GM12878 (cell line): ENCODE measurements around the gene IRX4. TPM values are rescaled to one million over a fixed set of nuclear protein-coding genes. Genes with fewer than 3 reads are reported as not detected.

Experiments
- ATAC-seq: fragments of 200-7000 bp; cut with Tn5 transposase; 3 replicates; pipeline ENCODE4 v1.9.1; 2020; ENCODE audit warnings: mild to moderate bottlenecking, moderate library complexity
- BruUV-seq: library from RNA; stranded (reverse); fragments of 400-500 nt; replicated peaks from 2 replicates; lab custom pipeline; 2021; lab: Mats Ljungman, UMichigan
- CTCF ChIA-PET: fragments of 300-600 bp; sonication (Branson Sonifier 250); formaldehyde crosslinking; extraction: SDS; loops from one replicate; lab custom pipeline; 2021; ENCODE audit warnings: inconsistent platforms; lab: Yijun Ruan, JAX
- POLR2A ChIA-PET: fragments of 350-600 bp; formaldehyde crosslinking; extraction: SDS; loops from one replicate; lab custom pipeline; 2021; ENCODE audit warnings: inconsistent platforms; lab: Charles Lee
- RAD21 ChIA-PET: fragments of 300-600 bp; sonication (Branson Sonifier 250); formaldehyde crosslinking; loops from one replicate; lab custom pipeline; 2023; ENCODE audit warnings: antibody characterized with exemption; ENCODE audit not compliant: unreplicated experiment; lab: Charles Lee
- SMC1A ChIA-PET: fragments of 300-600 bp; sonication (Branson Sonifier 250); formaldehyde crosslinking; loops from one replicate; lab custom pipeline; 2023; ENCODE audit not compliant: unreplicated experiment, uncharacterized antibody; lab: Charles Lee
- DNase-seq: peaks from one replicate; pipeline ENCODE4 v3.0.0-alpha.2; 2011; ENCODE audit warnings: low read depth, low spot score
- FAIRE-seq: peaks from 3 replicates; lab custom pipeline; 2011; peaks lifted over from hg19 to GRCh38; lab: Jason Lieb, UNC
- H2AFZ ChIP-seq: 2 replicates; pipeline ENCODE4 v1.6.0; 2011; ENCODE audit warnings: low read depth, low read length, control low read depth; ENCODE audit not compliant: control insufficient read depth
- H3K27ac ChIP-seq: 2 replicates; pipeline ENCODE4 v1.5.1; 2011; ENCODE audit warnings: control low read depth; ENCODE audit not compliant: control insufficient read depth, insufficient read depth
- H3K27me3 ChIP-seq, 2 experiments: replicated peaks in 1 of 2; 2 replicates each; pipeline versions ENCODE4 v1.6.0 to v1.6.1; 2011; ENCODE audit warnings: low read length in 1 of 2; ENCODE audit not compliant: control insufficient read depth in 2 of 2, insufficient read depth in 2 of 2
- H3K36me3 ChIP-seq, 2 experiments: 2 replicates each; pipeline ENCODE4 v1.5.1; 2011; ENCODE audit warnings: low read length in 1 of 2; ENCODE audit not compliant: control insufficient read depth in 2 of 2, insufficient read depth in 2 of 2
- H3K4me1 ChIP-seq: 2 replicates; pipeline ENCODE4 v1.6.1; 2011; ENCODE audit warnings: mild to moderate bottlenecking, low read length, moderate library complexity, mixed read lengths; ENCODE audit not compliant: control insufficient read depth, insufficient read depth
- H3K4me2 ChIP-seq: 2 replicates; pipeline ENCODE4 v1.6.0; 2011; ENCODE audit warnings: control low read depth; ENCODE audit not compliant: control insufficient read depth, insufficient read depth
- H3K4me3 ChIP-seq: fragments of 200-600 bp; sonication (generic); 2 replicates; pipeline ENCODE4 v1.5.1; 2016
- H3K79me2 ChIP-seq: 2 replicates; pipeline ENCODE4 v1.6.0; 2011; ENCODE audit warnings: low read length; ENCODE audit not compliant: control insufficient read depth, insufficient read depth
- H3K9ac ChIP-seq: 2 replicates; pipeline ENCODE4 v1.8.0; 2011; ENCODE audit warnings: low read length, control low read depth, mixed read lengths; ENCODE audit not compliant: control insufficient read depth, insufficient read depth
- H3K9me3 ChIP-seq: replicated peaks from 3 replicates; pipeline ENCODE4 v1.5.1; 2011; ENCODE audit warnings: mild to moderate bottlenecking, low read length; ENCODE audit not compliant: control insufficient read depth, insufficient read depth
- H4K20me1 ChIP-seq: 2 replicates; pipeline ENCODE4 v1.6.0; 2011; ENCODE audit not compliant: control insufficient read depth, insufficient read depth
- FOXK2 ChIP-seq: fragments of 450-650 bp; IDR thresholded peaks from 2 replicates; pipeline ENCODE4 v1.6.1; 2017; ENCODE audit warnings: mild to moderate bottlenecking, moderate library complexity
- HDAC2 ChIP-seq: fragments of 200-600 bp; sonication (generic); IDR thresholded peaks from 2 replicates; pipeline ENCODE4 v1.6.1; 2017
- JUND ChIP-seq: IDR thresholded peaks from 2 replicates; pipeline ENCODE4 v1.6.1; 2012; ENCODE audit warnings: low read depth, mild to moderate bottlenecking, low read length, improper control_type of control experiment, moderate library complexity
- MTA2 ChIP-seq: fragments of 450-650 bp; IDR thresholded peaks from 2 replicates; pipeline ENCODE4 v1.6.1; 2016; ENCODE audit warnings: low read depth, mild to moderate bottlenecking, moderate library complexity
- MTA3 ChIP-seq: IDR thresholded peaks from 2 replicates; pipeline ENCODE4 v1.6.1; 2012; ENCODE audit warnings: low read length, inconsistent platforms, borderline replicate concordance
- NBN ChIP-seq: fragments of 450-650 bp; IDR thresholded peaks from 2 replicates; pipeline ENCODE4 v1.6.1; 2016
- RAD21 ChIP-seq: IDR thresholded peaks from 2 replicates; pipeline ENCODE4 v1.6.1; 2011; ENCODE audit warnings: mild to moderate bottlenecking, low read depth, low read length, moderate library complexity; ENCODE audit not compliant: insufficient read depth
- SIN3A ChIP-seq: IDR thresholded peaks from 2 replicates; pipeline ENCODE4 v1.6.1; 2012; ENCODE audit warnings: low read depth, low read length, improper control_type of control experiment
- SIX5 ChIP-seq: IDR thresholded peaks from 2 replicates; pipeline ENCODE4 v1.6.1; 2011; ENCODE audit warnings: mild to moderate bottlenecking, low read depth, low read length, moderate library complexity; ENCODE audit not compliant: severe bottlenecking
- SMAD5 ChIP-seq: IDR thresholded peaks from 2 replicates; pipeline ENCODE4 v1.6.1; 2016; ENCODE audit warnings: antibody characterized with exemption, low read depth
- STAT1 ChIP-seq: fragments of 450-650 bp; conservative IDR thresholded peaks from 2 replicates; pipeline ENCODE4 v1.6.1; 2014; ENCODE audit warnings: antibody characterized with exemption, mild to moderate bottlenecking
- YY1 ChIP-seq: IDR thresholded peaks from 2 replicates; pipeline ENCODE4 v1.6.1; 2011; ENCODE audit warnings: low read depth, mild to moderate bottlenecking, low read length
- ZBED1 ChIP-seq: IDR thresholded peaks from 2 replicates; pipeline ENCODE4 v1.6.1; 2016; ENCODE audit warnings: borderline replicate concordance
- WGBS: methylation state at CpG from one replicate; pipeline ENCODE4 v1.1.6; 2016; ENCODE audit warnings: low lambda C conversion rate; ENCODE audit not compliant: insufficient replicate concordance, insufficient coverage; ENCODE audit errors: missing lambda C conversion rate; 5-methylcytosine and 5-hydroxymethylcytosine counted together
- in situ Hi-C: fragments of 300-500 bp; cut with MboI; formaldehyde crosslinking; loops from 9 replicates; pipeline ENCODE4 v1.14.3; 2018; ENCODE audit warnings: mixed read lengths
- intact Hi-C: fragments of 100-400 bp; cut with micrococcal nuclease; formaldehyde crosslinking; loops from one replicate; pipeline ENCODE4 v1.14.2; 2022; ENCODE audit not compliant: unreplicated experiment
- polyA plus RNA-seq, 11 experiments: library from polyadenylated mRNA; depleted of rRNA in 4 of 11; unstranded in 6 of 11; stranded (reverse) in 5 of 11; fragments of >200 nt; fragmentation: Nextera tagmentation in 4 of 11; fragmentation: Illumina TruSeq in 1 of 11; extraction: Ambion mirVana in 4 of 11; extraction: Trizol in 1 of 11; gene quantifications; 1 replicate in 1 of 11; 2 replicates in 10 of 11; pipeline versions ENCODE4 v1.2.1 to v1.2.3, GENCODE V29; 2011 to 2016; ENCODE audit warnings: inconsistent platforms in 2 of 11, missing spikeins in 2 of 11, low read depth in 1 of 11
- total RNA-seq, 4 experiments: library from RNA; depleted of rRNA in 3 of 4; stranded (reverse); fragments of >200 nt in 3 of 4; fragmentation: Illumina TruSeq in 1 of 4; extraction: Trizol in 1 of 4; gene quantifications; 2 replicates each; pipeline versions ENCODE4 v1.2.1 to v1.2.3, GENCODE V29; 2013 to 2021
- TF ChIP-seq, protein P1 (sequence below): fragments of 450-650 bp; IDR thresholded peaks from 2 replicates; pipeline ENCODE4 v1.6.1; 2016; ENCODE audit warnings: mild to moderate bottlenecking, moderate library complexity, borderline replicate concordance

Gene IRX4
- total and polyA plus RNA-seq, 10 of the 15 experiments (the other 5 are each of a cell fraction or from before 2014, with no cell fraction given): not detected

GRCh38 chr5:1860021-1860610, 22.6 kb downstream of the IRX4 start:
- Histone ChIP-seq H3K27ac (no peak overlapping the region), H3K9me3 (no peaks in the 10 kb centered on the region), H4K20me1 (no peaks in the 10 kb centered on the region), H2AFZ (no peak overlapping the region), H3K27me3 (no peaks in the 10 kb centered on the region)
- 44% methylated on average over 22 of the region's 22 CpGs for WGBS
- POLR2A ChIA-PET: no interaction called here
- DNase-seq (no peak), FAIRE-seq (no peak), ATAC-seq (no peak)
- intact Hi-C loops: no loop called here
- RAD21 ChIA-PET: no interaction called here
- SMC1A ChIA-PET: no interaction called here
- TF ChIP-seq YY1: no peak
- TF ChIP-seq, all 136 proteins: peak for 0
- no peak overlapping the region for H3K4me3 ChIP-seq
- H3K9ac ChIP-seq: no peak overlapping the region
- in situ Hi-C loops: no loop called here
- H3K4me1 ChIP-seq: no peaks in the 10 kb centered on the region
- no peaks in the 10 kb centered on the region for H3K79me2 ChIP-seq
- CTCF ChIA-PET: no interaction called here
- H3K36me3 ChIP-seq: no peaks in the 10 kb centered on the region
- no peak overlapping the region for H3K4me2 ChIP-seq
- BruUV-seq: no TSS peak

- intact Hi-C loops: no loop called here
- no peaks in the 10 kb centered on the region for H3K9me3 ChIP-seq
- FAIRE-seq (no peak), DNase-seq (no peak), ATAC-seq (no peak)
- no peak overlapping the region for H3K4me3 ChIP-seq
- RAD21 ChIA-PET: no interaction called here
- CTCF ChIA-PET: no interaction called here
- in situ Hi-C loops: no loop called here
- H3K27me3 ChIP-seq: no peaks in the 10 kb centered on the region
- H3K27ac ChIP-seq: no peak overlapping the region
- H3K36me3 ChIP-seq: no peaks in the 10 kb centered on the region
- H2AFZ ChIP-seq: no peak overlapping the region
- SMC1A ChIA-PET: no interaction called here
- TF ChIP-seq FOXK2 (no peak), HDAC2 (no peak), RAD21 (no peak), STAT1 (no peak), ZBED1 (no peak), MTA3 (no peak), SIN3A (no peak), NBN (no peak), MTA2 (no peak), JUND (no peak), SIX5 (no peak), SMAD5 (no peak)
- TF ChIP-seq, protein P1, sequence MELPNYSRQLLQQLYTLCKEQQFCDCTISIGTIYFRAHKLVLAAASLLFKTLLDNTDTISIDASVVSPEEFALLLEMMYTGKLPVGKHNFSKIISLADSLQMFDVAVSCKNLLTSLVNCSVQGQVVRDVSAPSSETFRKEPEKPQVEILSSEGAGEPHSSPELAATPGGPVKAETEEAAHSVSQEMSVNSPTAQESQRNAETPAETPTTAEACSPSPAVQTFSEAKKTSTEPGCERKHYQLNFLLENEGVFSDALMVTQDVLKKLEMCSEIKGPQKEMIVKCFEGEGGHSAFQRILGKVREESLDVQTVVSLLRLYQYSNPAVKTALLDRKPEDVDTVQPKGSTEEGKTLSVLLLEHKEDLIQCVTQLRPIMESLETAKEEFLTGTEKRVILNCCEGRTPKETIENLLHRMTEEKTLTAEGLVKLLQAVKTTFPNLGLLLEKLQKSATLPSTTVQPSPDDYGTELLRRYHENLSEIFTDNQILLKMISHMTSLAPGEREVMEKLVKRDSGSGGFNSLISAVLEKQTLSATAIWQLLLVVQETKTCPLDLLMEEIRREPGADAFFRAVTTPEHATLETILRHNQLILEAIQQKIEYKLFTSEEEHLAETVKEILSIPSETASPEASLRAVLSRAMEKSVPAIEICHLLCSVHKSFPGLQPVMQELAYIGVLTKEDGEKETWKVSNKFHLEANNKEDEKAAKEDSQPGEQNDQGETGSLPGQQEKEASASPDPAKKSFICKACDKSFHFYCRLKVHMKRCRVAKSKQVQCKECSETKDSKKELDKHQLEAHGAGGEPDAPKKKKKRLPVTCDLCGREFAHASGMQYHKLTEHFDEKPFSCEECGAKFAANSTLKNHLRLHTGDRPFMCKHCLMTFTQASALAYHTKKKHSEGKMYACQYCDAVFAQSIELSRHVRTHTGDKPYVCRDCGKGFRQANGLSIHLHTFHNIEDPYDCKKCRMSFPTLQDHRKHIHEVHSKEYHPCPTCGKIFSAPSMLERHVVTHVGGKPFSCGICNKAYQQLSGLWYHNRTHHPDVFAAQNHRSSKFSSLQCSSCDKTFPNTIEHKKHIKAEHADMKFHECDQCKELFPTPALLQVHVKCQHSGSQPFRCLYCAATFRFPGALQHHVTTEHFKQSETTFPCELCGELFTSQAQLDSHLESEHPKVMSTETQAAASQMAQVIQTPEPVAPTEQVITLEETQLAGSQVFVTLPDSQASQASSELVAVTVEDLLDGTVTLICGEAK: no peak
- no TSS peak for BruUV-seq
- no peak overlapping the region for H3K9ac ChIP-seq
- H3K4me1 ChIP-seq: no peaks in the 10 kb centered on the region
- no peak overlapping the region for H3K4me2 ChIP-seq
- no peaks in the 10 kb centered on the region for H4K20me1 ChIP-seq
- POLR2A ChIA-PET: no interaction called here
- no peaks in the 10 kb centered on the region for H3K79me2 ChIP-seq
- WGBS: 34% methylated on average over 10 of the region's 10 CpGs
These were observed 23.6 kb downstream of the IRX4 start for GRCh38 chr5:1859099-1859498.
